ENCODE results near the gene RABEP2. TPM values are rescaled to one million over a fixed set of nuclear protein-coding genes. Genes with fewer than 3 reads are reported as not detected.

The RABEP2 gene
- total and polyA plus RNA-seq, 12 donors: 11.8 to 47.6 (median 15.9) TPM

GRCh38 chr16:28880955-28881354 is 44.1 kb downstream of the RABEP2 start:
- intact Hi-C loops (cut with DNase I): loop anchor here in 1 of 10 donors (5.0 kb wide), 1 partner anchor 61 kb away; no protein-coding TSS in a partner anchor
- ATAC-seq (no peak), DNase-seq (no peak)
- H3K9me3 ChIP-seq: no peaks in the 10 kb centered on the region
- WGBS, 2 donors: 70 to 82% methylated on average over 4 of the region's 4 CpGs
- H3K27ac ChIP-seq: no peak overlapping the region
- H3K36me3 ChIP-seq: peaks cover 0 to 2% (median 0%) of the 10 kb centered on the region in 9 donors
- H3K27me3 ChIP-seq: peaks cover 0 to 23% (median 5%) of the 10 kb centered on the region in 7 donors
- no peak overlapping the region for H3K4me3 ChIP-seq
- TF ChIP-seq, protein P1, sequence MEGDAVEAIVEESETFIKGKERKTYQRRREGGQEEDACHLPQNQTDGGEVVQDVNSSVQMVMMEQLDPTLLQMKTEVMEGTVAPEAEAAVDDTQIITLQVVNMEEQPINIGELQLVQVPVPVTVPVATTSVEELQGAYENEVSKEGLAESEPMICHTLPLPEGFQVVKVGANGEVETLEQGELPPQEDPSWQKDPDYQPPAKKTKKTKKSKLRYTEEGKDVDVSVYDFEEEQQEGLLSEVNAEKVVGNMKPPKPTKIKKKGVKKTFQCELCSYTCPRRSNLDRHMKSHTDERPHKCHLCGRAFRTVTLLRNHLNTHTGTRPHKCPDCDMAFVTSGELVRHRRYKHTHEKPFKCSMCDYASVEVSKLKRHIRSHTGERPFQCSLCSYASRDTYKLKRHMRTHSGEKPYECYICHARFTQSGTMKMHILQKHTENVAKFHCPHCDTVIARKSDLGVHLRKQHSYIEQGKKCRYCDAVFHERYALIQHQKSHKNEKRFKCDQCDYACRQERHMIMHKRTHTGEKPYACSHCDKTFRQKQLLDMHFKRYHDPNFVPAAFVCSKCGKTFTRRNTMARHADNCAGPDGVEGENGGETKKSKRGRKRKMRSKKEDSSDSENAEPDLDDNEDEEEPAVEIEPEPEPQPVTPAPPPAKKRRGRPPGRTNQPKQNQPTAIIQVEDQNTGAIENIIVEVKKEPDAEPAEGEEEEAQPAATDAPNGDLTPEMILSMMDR (IDR thresholded peaks at IDR 0.05): no peak
- H3K4me1 ChIP-seq: peaks cover 0 to 16% (median 13%) of the 10 kb centered on the region in 9 donors

GRCh38 chr16:28880589-28880915 is 44.5 kb downstream of the RABEP2 start:
- DNase-seq (no peak), ATAC-seq (no peak)
- H3K27me3 ChIP-seq: peaks cover 0 to 23% (median 5%) of the 10 kb centered on the region in 7 donors
- peak overlapping the region in 6 of 10 donors; percentile 68 to 99 (median 78) for H3K4me3 ChIP-seq
- intact Hi-C loops (cut with DNase I): loop anchor here in 1 of 10 donors (5.0 kb wide), 1 partner anchor 62 kb away; no protein-coding TSS in a partner anchor
- WGBS, 2 donors: 8 to 12% methylated on average over 11 of the region's 11 CpGs
- TF ChIP-seq, protein P1 (IDR thresholded peaks at IDR 0.05): no peak
- H3K27ac ChIP-seq: no peak overlapping the region
- H3K4me1 ChIP-seq: peaks cover 0 to 16% (median 13%) of the 10 kb centered on the region in 9 donors
- peaks cover 0 to 6% (median 0%) of the 10 kb centered on the region in 9 donors for H3K36me3 ChIP-seq
- no peaks in the 10 kb centered on the region for H3K9me3 ChIP-seq

DNA sequence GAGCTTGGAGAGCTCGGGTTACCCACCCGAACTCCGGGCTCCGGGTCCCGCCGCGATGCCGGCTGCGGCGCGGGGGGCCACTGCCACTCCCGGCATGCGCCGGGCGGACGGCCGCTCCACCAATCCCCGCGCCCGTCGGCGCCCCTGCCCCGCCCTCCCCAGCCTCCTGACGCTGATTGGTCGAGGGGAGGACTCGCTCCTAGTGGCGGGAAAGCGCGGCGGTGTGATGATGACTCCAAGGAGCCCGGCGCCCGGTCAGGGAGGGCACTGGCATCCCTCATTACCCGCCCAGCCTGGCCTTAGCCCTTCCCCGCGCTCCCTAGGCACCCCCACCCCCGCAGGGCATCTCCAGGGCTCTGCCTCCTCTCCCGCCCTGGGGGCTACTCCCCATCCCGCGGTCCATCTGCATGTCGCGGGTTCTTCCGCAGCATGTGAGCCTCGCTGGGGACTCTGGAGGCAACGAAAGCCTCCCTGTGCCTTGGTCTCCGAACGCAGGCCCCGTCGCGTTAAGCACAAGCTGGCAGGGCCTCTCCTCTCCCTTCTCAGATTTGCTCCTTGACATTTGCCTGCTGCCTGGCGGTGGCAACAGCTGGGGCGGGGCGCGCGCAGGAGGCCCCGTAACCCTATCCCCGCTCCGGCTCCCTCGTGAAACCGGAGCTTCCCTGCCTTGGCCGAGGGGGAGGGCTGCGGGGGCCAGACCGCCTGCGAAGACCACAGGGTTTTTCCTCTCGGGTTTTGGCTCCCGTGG is 45.0 kb downstream of the RABEP2 start:
- peak; percentile 89 for DNase-seq
- ATAC-seq: peak; percentile 87 to 96 (median 95)
- peaks cover 0 to 11% (median 0%) of the 10 kb centered on the region in 9 donors for H3K36me3 ChIP-seq
- H3K27me3 ChIP-seq: peaks cover 0 to 23% (median 5%) of the 10 kb centered on the region in 7 donors
- H3K4me1 ChIP-seq: peaks cover 0 to 16% (median 13%) of the 10 kb centered on the region in 9 donors
- H3K27ac ChIP-seq: peak overlapping the region in 1 of 10 donors; percentile 65
- TF ChIP-seq, protein P1 (IDR thresholded peaks at IDR 0.05): peak in 4 of 9 donors; percentile 15 to 39 (median 22)
- H3K9me3 ChIP-seq: no peaks in the 10 kb centered on the region
- intact Hi-C loops (cut with DNase I): loop anchor here in 6 of 10 donors (1.0 to 10.0 kb wide), 4 partner anchors 16 to 65 kb away; partner anchors contain the start of gene RABEP2 (in 2 of the 6)
- peak overlapping the region; percentile 48 to 99 (median 78) for H3K4me3 ChIP-seq
- 1% methylated on average over 57 to 66 of the region's 66 CpGs for WGBS, 2 donors

DNA sequence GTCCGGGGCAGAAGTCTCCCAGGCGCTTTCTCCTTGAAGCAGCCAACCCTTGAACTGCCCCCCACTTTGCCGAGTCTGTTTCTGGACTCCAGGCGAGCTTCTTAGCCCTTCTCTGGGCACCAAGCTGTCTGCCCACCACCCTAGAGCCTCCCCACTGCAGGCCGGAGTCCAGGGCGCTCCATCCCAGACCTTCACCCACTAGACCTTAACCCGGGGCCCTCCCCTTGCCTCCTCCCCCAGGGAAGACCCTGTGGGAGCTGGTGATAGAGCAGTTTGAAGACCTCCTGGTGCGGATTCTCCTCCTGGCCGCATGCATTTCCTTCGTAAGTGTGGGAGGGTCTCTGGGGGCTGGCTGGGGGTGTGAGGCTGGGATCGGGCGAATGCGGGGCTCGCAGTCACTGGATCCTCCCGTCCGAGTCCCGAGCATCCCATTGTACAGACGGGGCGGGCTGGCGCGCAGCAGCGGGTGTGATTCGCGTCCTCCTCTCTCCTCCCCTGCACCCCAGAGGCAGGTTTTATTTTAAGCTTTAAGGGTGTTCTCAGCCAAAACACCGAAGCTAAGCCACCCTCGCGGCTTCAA is 45.7 kb downstream of the RABEP2 start:
- H3K9me3 ChIP-seq: no peaks in the 10 kb centered on the region
- no peak for DNase-seq
- H3K4me3 ChIP-seq: peak overlapping the region; percentile 48 to 99 (median 78)
- H3K27me3 ChIP-seq: peaks cover 0 to 23% (median 5%) of the 10 kb centered on the region in 7 donors
- peaks cover 0 to 16% (median 13%) of the 10 kb centered on the region in 9 donors for H3K4me1 ChIP-seq
- H3K27ac ChIP-seq: peak overlapping the region in 1 of 10 donors; percentile 65
- WGBS, 2 donors: 1% methylated on average over 27 of the region's 27 CpGs
- intact Hi-C loops (cut with DNase I): loop anchor here in 6 of 10 donors (1.0 to 10.0 kb wide), 4 partner anchors 15 to 65 kb away; partner anchors contain the start of gene RABEP2 (in 2 of the 6)
- TF ChIP-seq, protein P1 (IDR thresholded peaks at IDR 0.05): no peak
- H3K36me3 ChIP-seq: peaks cover 0 to 17% (median 0%) of the 10 kb centered on the region in 9 donors
- ATAC-seq: peak; percentile 12 to 52 (median 22)

Data from heart right ventricle (tissue), 16 donors.